Omental fat pad (tissue), 4 donors: Measurements from ENCODE around the gene AFF3. TPM values are rescaled to one million over a fixed set of nuclear protein-coding genes. Genes with fewer than 3 reads are reported as not detected.

ENCODE experiments used
- ATAC-seq: fragments of 150-250 bp; one replicate; pipeline ENCODE4 v1.9.1; 2016; ENCODE audit warnings: mild to moderate bottlenecking, moderate library complexity; ENCODE audit not compliant: low FRiP score
- DNase-seq: peaks from one replicate; pipeline ENCODE4 v3.0.0-alpha.2; 2019; ENCODE audit warnings: low spot score
- CTCF ChIP-seq, 3 donors: fragments of 450-650 bp; IDR thresholded peaks; one replicate each; pipeline ENCODE4 v1.5.1; 2016 to 2017; ENCODE audit warnings: antibody characterized with exemption in 3 of 3, mild to moderate bottlenecking in 3 of 3, moderate library complexity in 2 of 3
- total RNA-seq, 4 donors: library from RNA; depleted of rRNA; stranded (reverse); fragments of >200 nt; gene quantifications; one replicate each; pipeline ENCODE4 v1.1.0, GENCODE V29; 2016

Gene AFF3
- total RNA-seq, 4 donors from 2014 or later, result 1.4 to 6.0 (median 2.7) TPM

- DNase-seq (no peak), ATAC-seq (no peak)
- no peak for TF ChIP-seq CTCF (IDR thresholded peaks at IDR 0.05)
Measured at GRCh38 chr2:99715956-99716355, 426.4 kb downstream of the AFF3 start.

GRCh38 chr2:99714349-99714748 is 428.0 kb downstream of the AFF3 start:
- TF ChIP-seq CTCF (IDR thresholded peaks at IDR 0.05), result no peak
- ATAC-seq (no peak), DNase-seq (no peak)

- DNase-seq (no peak), ATAC-seq (peak; percentile 16)
- no peak for TF ChIP-seq CTCF (IDR thresholded peaks at IDR 0.05)
Measured at GRCh38 chr2:99711144-99711543, 431.2 kb downstream of the AFF3 start.

GRCh38 chr2:99710721-99711120 is 431.7 kb downstream of the AFF3 start:
- DNase-seq (no peak), ATAC-seq (peak; percentile 13)
- no peak for TF ChIP-seq CTCF (IDR thresholded peaks at IDR 0.05)

DNA sequence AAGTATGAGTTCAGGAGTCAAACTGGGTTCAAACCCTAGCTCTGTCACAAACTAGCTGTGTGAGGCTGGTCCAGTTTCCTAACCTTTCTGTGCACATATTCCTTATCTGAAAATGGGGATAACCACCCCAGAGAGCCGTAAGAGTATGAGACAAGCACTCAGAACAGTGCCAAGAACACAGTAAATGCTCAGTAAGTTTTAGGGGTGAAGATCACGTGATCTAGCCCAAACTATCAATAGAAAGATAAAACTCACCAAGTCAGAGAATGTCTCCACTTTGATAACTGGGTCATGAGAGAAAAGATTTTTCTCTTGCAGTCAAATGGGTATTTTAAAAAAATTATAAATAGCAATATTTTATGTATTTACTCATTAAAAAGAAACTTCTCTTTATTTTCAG is 433.2 kb downstream of the AFF3 start:
- DNase-seq, result no peak
- ATAC-seq, result no peak
- no peak for TF ChIP-seq CTCF (IDR thresholded peaks at IDR 0.05)

- DNase-seq (no peak), ATAC-seq (no peak)
- TF ChIP-seq CTCF (IDR thresholded peaks at IDR 0.05), result no peak
Measured at GRCh38 chr2:99708231-99708630, 434.2 kb downstream of the AFF3 start.

- no peak for TF ChIP-seq CTCF (IDR thresholded peaks at IDR 0.05)
- ATAC-seq, result no peak
Measured at GRCh38 chr2:99707592-99707991, 434.8 kb downstream of the AFF3 start.

More at GRCh38 chr2:99707592-99707991, 434.8 kb downstream of the AFF3 start:
- no peak for DNase-seq
